MCF 10A (cell line): ENCODE measurements around the gene ELN. TPM values are rescaled to one million over a fixed set of nuclear protein-coding genes. Genes with fewer than 3 reads are reported as not detected.

Experiments
- BruUV-seq: library from RNA; stranded (reverse); fragments of 400-500 nt; replicated peaks from 2 replicates; lab custom pipeline; 2021; lab: Mats Ljungman, UMichigan
- CTCF ChIA-PET: fragments of 300-600 bp; sonication (Branson Sonifier 250); formaldehyde crosslinking; extraction: SDS; loops from one replicate; lab custom pipeline; 2021; ENCODE audit warnings: antibody characterized with exemption, inconsistent platforms; lab: Yijun Ruan, JAX
- POLR2A ChIA-PET: fragments of 300-600, 350-650 bp; sonication (Branson Sonifier 250); formaldehyde crosslinking; extraction: SDS; loops from one replicate; lab custom pipeline; 2020; ENCODE audit warnings: antibody characterized with exemption, inconsistent platforms; lab: Yijun Ruan, JAX
- DNase-seq: peaks from one replicate; pipeline ENCODE4 v3.0.0-alpha.2; 2018; ENCODE audit not compliant: unreplicated experiment
- H3K27ac Mint-ChIP-seq: one replicate; pipeline ENCODE4 v1.8.0; 2022; ENCODE audit warnings: mild to moderate bottlenecking, low read depth, mixed read lengths; ENCODE audit not compliant: unreplicated experiment
- H3K27me3 Mint-ChIP-seq: one replicate; pipeline ENCODE4 v1.8.0; 2022; ENCODE audit warnings: mixed read lengths; ENCODE audit not compliant: insufficient read depth, unreplicated experiment
- H3K36me3 Mint-ChIP-seq: one replicate; pipeline ENCODE4 v1.8.0; 2022; ENCODE audit warnings: mild to moderate bottlenecking, moderate library complexity, mixed read lengths; ENCODE audit not compliant: insufficient read depth, unreplicated experiment
- H3K4me1 Mint-ChIP-seq: one replicate; pipeline ENCODE4 v1.8.0; 2022; ENCODE audit warnings: mixed read lengths; ENCODE audit not compliant: insufficient read depth, unreplicated experiment
- H3K4me3 Mint-ChIP-seq: one replicate; pipeline ENCODE4 v1.8.0; 2022; ENCODE audit warnings: mild to moderate bottlenecking, moderate library complexity, mixed read lengths; ENCODE audit not compliant: unreplicated experiment
- H3K9me3 Mint-ChIP-seq: one replicate; pipeline ENCODE4 v1.8.0; 2022; ENCODE audit warnings: mixed read lengths; ENCODE audit not compliant: unreplicated experiment
- CTCF ChIP-seq: fragments of 200-600 bp; IDR thresholded peaks from one replicate; pipeline ENCODE4 v1.8.0; 2022; ENCODE audit warnings: antibody characterized with exemption, mild to moderate bottlenecking; ENCODE audit not compliant: unreplicated experiment
- intact Hi-C: fragments of 100-400 bp; cut with micrococcal nuclease; formaldehyde crosslinking; loops from 2 replicates; pipeline ENCODE4 v1.14.1; 2022
- total RNA-seq: library from RNA; stranded (reverse); gene quantifications from 2 replicates; pipeline ENCODE4 v1.2.3, GENCODE V29; 2022

ELN gene
- total RNA-seq, 1 experiment from 2014 or later = not detected

DNA sequence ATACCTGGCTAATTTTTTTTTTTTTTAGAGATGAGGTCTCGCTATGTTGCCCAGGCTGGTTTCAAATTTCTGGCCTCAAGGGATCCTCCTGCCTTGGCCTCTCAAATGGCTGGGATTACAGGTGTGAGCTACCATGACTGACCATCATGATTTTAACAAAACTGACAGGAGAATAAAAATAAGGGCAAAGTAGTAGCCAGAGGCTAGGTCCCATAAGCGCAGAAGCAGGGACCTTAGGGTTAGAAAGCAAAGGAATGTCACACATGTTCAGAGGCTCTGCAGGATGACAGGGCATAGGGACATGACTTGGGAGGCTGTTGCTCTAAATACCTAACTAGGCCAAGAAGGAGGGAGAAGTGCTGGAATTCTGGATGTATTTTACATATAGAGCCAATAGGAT is 50.5 kb downstream of the ELN start:
- no peak for DNase-seq
- no peaks in the 10 kb centered on the region for H3K27me3 Mint-ChIP-seq
- no peaks in the 10 kb centered on the region for H3K9me3 Mint-ChIP-seq
- CTCF ChIA-PET = interaction anchor here (0.5 to 1.6 kb wide), 5 partner anchors 10 to 322 kb away, joined by 3 to 8 read pairs (median 4); no protein-coding TSS in a partner anchor
- no peaks in the 10 kb centered on the region for H3K36me3 Mint-ChIP-seq
- no peak for TF ChIP-seq CTCF
- no peak overlapping the region for H3K4me3 Mint-ChIP-seq
- intact Hi-C loops = no loop called here
- no TSS peak for BruUV-seq
- H3K4me1 Mint-ChIP-seq = peaks cover 10% of the 10 kb centered on the region
- POLR2A ChIA-PET = interaction anchor here (0.9 to 3.4 kb wide), 5 partner anchors 9 to 128 kb away, joined by 3 to 27 read pairs (median 4); partner anchors contain the start of gene EIF4H
- peak overlapping the region; percentile 47 for H3K27ac Mint-ChIP-seq

GRCh38 chr7:74082770-74083116 is 54.8 kb downstream of the ELN start:
- DNase-seq = no peak
- H3K9me3 Mint-ChIP-seq = no peaks in the 10 kb centered on the region
- H3K4me1 Mint-ChIP-seq = peaks cover 21% of the 10 kb centered on the region
- H3K27ac Mint-ChIP-seq = no peak overlapping the region
- no TSS peak for BruUV-seq
- no peak for TF ChIP-seq CTCF
- no peak overlapping the region for H3K4me3 Mint-ChIP-seq
- intact Hi-C loops = loop anchor here (5.0 kb wide), 1 partner anchor 90 kb away; the partner anchor contains the start of gene EIF4H
- ChIA-PET CTCF (no interaction called here), POLR2A (interaction anchor here (1.9 kb wide), 1 partner anchor 92 kb away, joined by 20 read pairs; the partner anchor contains the start of gene EIF4H)
- no peaks in the 10 kb centered on the region for H3K27me3 Mint-ChIP-seq
- peaks cover 14% of the 10 kb centered on the region for H3K36me3 Mint-ChIP-seq

DNA sequence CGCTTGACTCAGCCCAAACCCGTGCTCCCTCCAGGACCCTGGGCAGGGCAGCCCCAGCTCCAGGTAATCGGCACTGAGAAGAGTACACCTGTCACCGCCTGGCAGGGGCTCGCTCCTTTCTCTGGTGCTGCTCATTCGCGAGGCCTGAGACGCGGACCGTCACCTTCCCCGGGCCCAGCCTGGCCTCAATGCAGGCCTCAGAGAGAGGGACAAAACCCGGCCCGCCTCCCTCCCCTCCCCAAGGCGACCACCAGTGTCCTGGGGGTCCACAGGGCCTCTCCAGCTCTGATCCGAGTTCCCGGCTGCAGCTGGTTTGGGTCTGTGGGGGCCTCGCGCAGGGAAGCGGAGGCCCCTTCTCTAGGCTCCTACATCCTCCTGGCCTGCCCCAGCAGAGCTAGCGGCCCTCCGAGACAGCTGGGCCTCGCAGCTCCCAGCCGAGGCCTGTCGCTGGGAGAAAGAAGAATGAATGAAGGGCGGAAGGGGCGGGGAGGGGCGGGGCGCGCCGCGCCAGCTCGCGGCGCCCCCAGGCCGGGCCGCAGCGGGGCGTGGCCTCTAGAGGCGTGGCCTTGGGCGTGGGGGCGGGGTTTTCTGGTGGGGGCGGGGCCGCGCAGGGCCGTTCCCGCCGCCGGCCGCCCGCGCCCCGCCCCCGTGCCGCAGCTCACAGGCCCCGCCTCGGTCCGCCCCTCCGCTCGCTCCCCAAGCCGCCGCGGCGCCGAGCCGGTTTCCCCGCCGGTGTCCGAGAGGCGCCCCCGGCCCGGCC is 55.3 kb downstream of the ELN start, which contains the start of gene LIMK1:
Gene LIMK1, plus strand, starts transcription at position 688 of the 760 bp plus-strand sequence. CDS start 187 bp downstream, outside the sequence.
- H3K4me1 Mint-ChIP-seq = peaks cover 21% of the 10 kb centered on the region
- ChIA-PET CTCF (interaction anchor here (0.5 to 0.7 kb wide), 2 partner anchors 48 to 206 kb away, joined by 3 read pairs; partner anchors contain the start of gene CLIP2), POLR2A (interaction anchor here (0.9 to 1.9 kb wide), 2 partner anchors 91 to 95 kb away, joined by 3 to 20 read pairs; partner anchors contain the start of gene EIF4H)
- intact Hi-C loops = loop anchor here (5.0 kb wide), 1 partner anchor 89 kb away; the partner anchor contains the start of gene EIF4H
- BruUV-seq = no TSS peak
- peak within 1 kb of the TSS; percentile 78 for H3K4me3 Mint-ChIP-seq
- H3K27ac Mint-ChIP-seq = peak within 1 kb of the TSS; percentile 89
- no peak for TF ChIP-seq CTCF
- no peaks in the 10 kb centered on the region for H3K9me3 Mint-ChIP-seq
- peaks cover 18% of the 10 kb centered on the region for H3K36me3 Mint-ChIP-seq
- peak; percentile 68 for DNase-seq
- H3K27me3 Mint-ChIP-seq = no peaks in the 10 kb centered on the region
